ENCODE data around the gene SEMA5A.
A peak's percentile ranks its signal among the peaks of the same experiment; 100 is the strongest.
"Not testable (repeated sequence)": the region's sequence is repeated elsewhere in the genome, so short reads cannot be mapped to it uniquely, and the experiment has no call there.

The SEMA5A gene

DNA sequence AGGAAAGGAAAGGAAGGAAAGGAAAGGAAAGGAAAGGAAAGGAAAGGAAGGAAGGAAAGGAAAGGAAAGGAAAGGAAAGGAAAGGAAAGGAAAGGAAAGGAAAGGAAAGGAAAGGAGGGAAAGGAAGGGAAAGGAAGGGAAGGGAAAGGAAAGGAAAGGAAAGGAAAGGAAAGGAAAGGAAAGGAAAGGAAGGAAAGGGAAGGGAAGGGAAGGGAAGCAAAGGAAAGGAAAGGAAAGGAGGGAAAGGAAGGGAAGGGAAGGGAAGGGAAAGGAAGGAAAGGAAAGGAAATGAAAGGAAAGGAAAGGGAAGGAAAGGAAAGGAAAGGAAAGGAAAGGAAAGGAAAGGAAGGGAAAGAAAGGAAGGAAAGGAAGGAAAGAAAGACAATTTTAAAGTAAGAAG lies 192.8 kb downstream of the SEMA5A start:
- H3K4me3 ChIP-seq (ENCODE audit: low read depth, low read length); H3K27ac ChIP-seq (ENCODE audit: extremely low read depth, low read depth, low read length); POLR2A ChIA-PET; H3K4me1 ChIP-seq (ENCODE audit: control insufficient read depth, insufficient read depth, low read length); H3K9me3 ChIP-seq (ENCODE audit: control insufficient read depth, insufficient read depth, low read depth, low read length); H3K36me3 ChIP-seq (ENCODE audit: control insufficient read depth in 2 of 2, insufficient read depth in 1 of 2, low read length in 2 of 2): not testable (repeated sequence)
- CTCF ChIA-PET = interaction anchor here (1.2 kb wide), 1 partner anchor 9 kb away, joined by 5 read pairs; no protein-coding TSS in a partner anchor
- TF ChIP-seq PRDM1 (tag by site-specific recombination; IDR thresholded peaks at IDR 0.05) = peak; percentile 92

DNA sequence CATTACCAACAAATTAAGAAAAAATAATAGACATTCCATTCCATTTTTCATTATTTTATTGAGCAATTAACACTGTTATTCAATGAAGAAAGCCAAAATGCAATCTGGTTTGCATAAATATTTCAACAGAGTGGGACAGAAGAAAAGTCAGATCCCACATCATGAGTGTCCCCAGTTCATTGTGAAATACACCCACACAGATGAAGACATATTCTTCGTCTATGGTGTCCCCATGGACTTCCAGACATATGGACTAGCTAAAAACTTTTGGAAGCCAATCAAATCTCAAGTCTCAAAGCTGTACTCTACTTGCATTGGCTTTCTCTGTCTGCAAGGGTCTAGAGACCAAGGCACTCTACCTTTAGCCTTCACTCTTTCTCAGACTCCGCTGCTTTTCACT lies 194.3 kb downstream of the SEMA5A start:
- Histone ChIP-seq H3K4me3 (ENCODE audit: low read depth, low read length) (no peak overlapping the region), H3K27ac (ENCODE audit: extremely low read depth, low read depth, low read length) (no peak overlapping the region), H3K9me3 (ENCODE audit: control insufficient read depth, insufficient read depth, low read depth, low read length) (no peaks in the 10 kb centered on the region), H3K4me1 (ENCODE audit: control insufficient read depth, insufficient read depth, low read length) (peaks cover 6% of the 10 kb centered on the region), H3K36me3 (ENCODE audit: control insufficient read depth in 2 of 2, insufficient read depth in 1 of 2, low read length in 2 of 2) (no peaks in the 10 kb centered on the region)
- TF ChIP-seq ZNF248 (tag by site-specific recombination; IDR thresholded peaks at IDR 0.05) (no peak), ZSCAN30 (tag by site-specific recombination; IDR thresholded peaks at IDR 0.05) (no peak), SCRT1 (tag by site-specific recombination; IDR thresholded peaks at IDR 0.05; ENCODE audit: borderline replicate concordance) (no peak), ZNF747 (tag by site-specific recombination; IDR thresholded peaks at IDR 0.05) (no peak), SP7 (tag by site-specific recombination; IDR thresholded peaks at IDR 0.05) (no peak), ZNF548 (tag by site-specific recombination; IDR thresholded peaks at IDR 0.05) (no peak), ZNF549 (tag by site-specific recombination; IDR thresholded peaks at IDR 0.05) (no peak), ZEB2 (tag by site-specific recombination; IDR thresholded peaks at IDR 0.05) (no peak), ZNF214 (tag by site-specific recombination; IDR thresholded peaks at IDR 0.05; ENCODE audit: borderline replicate concordance) (no peak), ZNF366 (tag by site-specific recombination; conservative IDR thresholded peaks at IDR 0.05) (no peak), ZNF341 (tag by site-specific recombination; IDR thresholded peaks at IDR 0.05; ENCODE audit: low read depth) (no peak), ZFP3 (tag by site-specific recombination; IDR thresholded peaks at IDR 0.05; ENCODE audit: low read depth) (no peak), ZNF16 (tag by site-specific recombination; IDR thresholded peaks at IDR 0.05; ENCODE audit: low read depth) (no peak), REPIN1 (tag by site-specific recombination; IDR thresholded peaks at IDR 0.05; ENCODE audit: low read depth) (no peak), ZNF157 (tag by site-specific recombination; IDR thresholded peaks at IDR 0.05) (no peak), ZNF175 (tag by site-specific recombination; IDR thresholded peaks at IDR 0.05) (no peak), ZNF791 (tag by site-specific recombination; IDR thresholded peaks at IDR 0.05) (no peak)
- TF ChIP-seq, protein P1, sequence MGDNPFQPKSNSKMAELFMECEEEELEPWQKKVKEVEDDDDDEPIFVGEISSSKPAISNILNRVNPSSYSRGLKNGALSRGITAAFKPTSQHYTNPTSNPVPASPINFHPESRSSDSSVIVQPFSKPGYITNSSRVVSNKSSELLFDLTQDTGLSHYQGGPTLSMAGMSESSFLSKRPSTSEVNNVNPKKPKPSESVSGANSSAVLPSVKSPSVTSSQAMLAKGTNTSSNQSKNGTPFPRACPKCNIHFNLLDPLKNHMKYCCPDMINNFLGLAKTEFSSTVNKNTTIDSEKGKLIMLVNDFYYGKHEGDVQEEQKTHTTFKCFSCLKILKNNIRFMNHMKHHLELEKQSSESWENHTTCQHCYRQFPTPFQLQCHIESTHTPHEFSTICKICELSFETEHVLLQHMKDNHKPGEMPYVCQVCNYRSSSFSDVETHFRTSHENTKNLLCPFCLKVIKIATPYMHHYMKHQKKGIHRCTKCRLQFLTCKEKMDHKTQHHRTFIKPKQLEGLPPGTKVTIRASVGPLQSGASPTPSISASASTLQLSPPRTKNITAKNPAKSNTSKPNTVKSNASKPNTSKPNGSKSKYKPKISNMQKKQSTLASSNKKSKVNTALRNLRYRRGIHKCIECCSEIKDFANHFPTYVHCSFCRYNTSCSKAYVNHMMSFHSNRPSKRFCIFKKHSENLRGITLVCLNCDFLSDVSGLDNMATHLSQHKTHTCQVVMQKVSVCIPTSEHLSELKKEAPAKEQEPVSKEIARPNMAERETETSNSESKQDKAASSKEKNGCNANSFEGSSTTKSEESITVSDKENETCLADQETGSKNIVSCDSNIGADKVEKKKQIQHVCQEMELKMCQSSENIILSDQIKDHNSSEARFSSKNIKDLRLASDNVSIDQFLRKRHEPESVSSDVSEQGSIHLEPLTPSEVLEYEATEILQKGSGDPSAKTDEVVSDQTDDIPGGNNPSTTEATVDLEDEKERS (tag by site-specific recombination; IDR thresholded peaks at IDR 0.05) = no peak
- TF ChIP-seq, protein P2, sequence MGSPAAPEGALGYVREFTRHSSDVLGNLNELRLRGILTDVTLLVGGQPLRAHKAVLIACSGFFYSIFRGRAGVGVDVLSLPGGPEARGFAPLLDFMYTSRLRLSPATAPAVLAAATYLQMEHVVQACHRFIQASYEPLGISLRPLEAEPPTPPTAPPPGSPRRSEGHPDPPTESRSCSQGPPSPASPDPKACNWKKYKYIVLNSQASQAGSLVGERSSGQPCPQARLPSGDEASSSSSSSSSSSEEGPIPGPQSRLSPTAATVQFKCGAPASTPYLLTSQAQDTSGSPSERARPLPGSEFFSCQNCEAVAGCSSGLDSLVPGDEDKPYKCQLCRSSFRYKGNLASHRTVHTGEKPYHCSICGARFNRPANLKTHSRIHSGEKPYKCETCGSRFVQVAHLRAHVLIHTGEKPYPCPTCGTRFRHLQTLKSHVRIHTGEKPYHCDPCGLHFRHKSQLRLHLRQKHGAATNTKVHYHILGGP (tag by site-specific recombination; IDR thresholded peaks at IDR 0.05) = no peak
- ChIA-PET CTCF (interaction anchor here (1.9 to 2.5 kb wide), 2 partner anchors 11 to 13 kb away, joined by 8 to 9 read pairs; no protein-coding TSS in a partner anchor), POLR2A (no interaction called here)
